ENCODE results near the gene TRUB1. TPM values are rescaled to one million over a fixed set of nuclear protein-coding genes. Genes with fewer than 3 reads are reported as not detected.
A peak's percentile ranks its signal among the peaks of the same experiment; 100 is the strongest.
"Not testable (repeated sequence)": the region's sequence is repeated elsewhere in the genome, so short reads cannot be mapped to it uniquely, and the experiment has no call there.

Gene TRUB1
- 13.5 TPM for polyA plus RNA-seq (2013, experiment 1 of 2)
- polyA plus RNA-seq (2013, experiment 2 of 2), result 14.5 TPM

- peak within 1 kb of the TSS; percentile 91 to 95 for H3K4me3 ChIP-seq (ENCODE audit: insufficient read depth in 1 of 2, low read depth in 1 of 2, low read length in 2 of 2)
- no peak within 1 kb of the TSS for H2BK120ac ChIP-seq (ENCODE audit: low read depth, low read length)
- H3K27me3 ChIP-seq (ENCODE audit: control insufficient read depth in 1 of 2, insufficient read depth in 1 of 2, low read length in 2 of 2), result no peaks in the 10 kb centered on the region
- H3K4ac ChIP-seq (ENCODE audit: low read depth in 1 of 2, low read length in 2 of 2), result peak within 1 kb of the TSS; percentile 58 to 95
- H2AK5ac ChIP-seq (ENCODE audit: low read length, severe bottlenecking), result no peak within 1 kb of the TSS
- H2BK12ac ChIP-seq (ENCODE audit: low read length in 2 of 2), result peak within 1 kb of the TSS in 1 of 2 experiments; percentile 54
- H4K91ac ChIP-seq (ENCODE audit: low read length), result peak within 1 kb of the TSS; percentile 40
- no peaks in the 10 kb centered on the region for H3K9me3 ChIP-seq (ENCODE audit: control insufficient read depth, low read length)
- H3K4me2 ChIP-seq (ENCODE audit: low read length, poor library complexity, severe bottlenecking), result peak within 1 kb of the TSS; percentile 38
- under 1% methylated on average over 45 of the region's 46 CpGs for WGBS
- H3K9ac ChIP-seq (ENCODE audit: low read length), result peak within 1 kb of the TSS; percentile 96
- peak within 1 kb of the TSS; percentile 78 for H2AFZ ChIP-seq (ENCODE audit: low read depth, low read length)
- peak within 1 kb of the TSS in 1 of 2 experiments; percentile 89 for H3K14ac ChIP-seq (ENCODE audit: low read length in 2 of 2)
- H3K23ac ChIP-seq (ENCODE audit: low read length in 2 of 2), result peak within 1 kb of the TSS in 1 of 2 experiments; percentile 81
- H3K18ac ChIP-seq (ENCODE audit: low read depth in 1 of 2, low read length in 2 of 2), result peak within 1 kb of the TSS; percentile 94 to 98
- peaks cover 3% of the 10 kb centered on the region for H3K4me1 ChIP-seq (ENCODE audit: control insufficient read depth, insufficient read depth, low read depth, low read length)
- H4K8ac ChIP-seq (ENCODE audit: low read length), result peak within 1 kb of the TSS; percentile 93
- H3K36me3 ChIP-seq (ENCODE audit: control insufficient read depth in 1 of 2, insufficient read depth in 2 of 2, low read depth in 1 of 2, low read length in 2 of 2), result peaks cover 7 to 13% of the 10 kb centered on the region in 2 experiments
- H2BK15ac ChIP-seq (ENCODE audit: low read depth, poor library complexity, severe bottlenecking), result no peak within 1 kb of the TSS
- peak within 1 kb of the TSS; percentile 66 for H2BK5ac ChIP-seq (ENCODE audit: low read depth, low read length, poor library complexity, severe bottlenecking)
- DNase-seq, result peak; percentile 97
- H3K79me1 ChIP-seq (replicated peaks; ENCODE audit: low read length, poor library complexity, severe bottlenecking), result peaks cover 11% of the 10 kb centered on the region
- peak within 1 kb of the TSS; percentile 40 for H3K27ac ChIP-seq (ENCODE audit: low read length, poor library complexity, severe bottlenecking)
Measured at GRCh38 chr10:114937962-114938855, at the start of gene TRUB1. Gene TRUB1, plus strand, starts transcription at chr10:114938195. Its CDS starts 59 bp downstream, at chr10:114938254.

DNA sequence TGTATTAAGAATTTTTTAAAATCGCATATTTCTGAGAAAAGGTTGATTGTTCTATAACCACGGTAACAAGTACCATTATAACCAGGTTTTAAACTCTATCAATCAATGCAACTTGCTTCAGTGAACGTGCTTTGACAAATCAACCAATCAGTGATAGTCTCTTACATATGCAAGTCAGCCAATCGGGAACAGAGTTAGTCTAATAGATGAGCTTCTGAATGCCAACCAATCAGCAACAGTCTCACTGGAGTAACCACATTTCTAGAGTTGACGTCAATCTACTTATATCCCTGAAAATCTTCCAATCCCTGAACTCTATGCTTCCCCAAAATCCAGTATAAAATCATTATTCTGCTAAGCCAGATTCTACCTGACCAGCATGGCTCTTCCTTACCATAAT lies 44.7 kb upstream of the TRUB1 start:
- Histone ChIP-seq H3K9ac (ENCODE audit: low read length) (no peak overlapping the region), H4K91ac (ENCODE audit: low read length) (no peak overlapping the region), H3K27me3 (ENCODE audit: control insufficient read depth in 1 of 2, insufficient read depth in 1 of 2, low read length in 2 of 2) (no peaks in the 10 kb centered on the region), H2BK120ac (ENCODE audit: low read depth, low read length) (no peak overlapping the region), H3K4me3 (ENCODE audit: insufficient read depth in 1 of 2, low read depth in 1 of 2, low read length in 2 of 2) (no peak overlapping the region), H3K36me3 (ENCODE audit: control insufficient read depth in 1 of 2, insufficient read depth in 2 of 2, low read depth in 1 of 2, low read length in 2 of 2) (no peaks in the 10 kb centered on the region), H2AK5ac (ENCODE audit: low read length, severe bottlenecking) (no peak overlapping the region), H4K8ac (ENCODE audit: low read length) (no peak overlapping the region), H3K4ac (ENCODE audit: low read depth in 1 of 2, low read length in 2 of 2) (no peak overlapping the region), H2BK15ac (ENCODE audit: low read depth, poor library complexity, severe bottlenecking) (no peak overlapping the region), H2BK12ac (ENCODE audit: low read length in 2 of 2) (no peak overlapping the region), H3K9me3 (ENCODE audit: control insufficient read depth, low read length) (no peaks in the 10 kb centered on the region), H3K14ac (ENCODE audit: low read length in 2 of 2) (no peak overlapping the region), H3K27ac (ENCODE audit: low read length, poor library complexity, severe bottlenecking) (no peak overlapping the region), H3K4me1 (ENCODE audit: control insufficient read depth, insufficient read depth, low read depth, low read length) (no peaks in the 10 kb centered on the region), H3K18ac (ENCODE audit: low read depth in 1 of 2, low read length in 2 of 2) (no peak overlapping the region), H3K79me1 (replicated peaks; ENCODE audit: low read length, poor library complexity, severe bottlenecking) (no peaks in the 10 kb centered on the region), H2AFZ (ENCODE audit: low read depth, low read length) (no peak overlapping the region), H3K4me2 (ENCODE audit: low read length, poor library complexity, severe bottlenecking) (no peak overlapping the region), H3K23ac (ENCODE audit: low read length in 2 of 2) (no peak overlapping the region), H2BK5ac (ENCODE audit: low read depth, low read length, poor library complexity, severe bottlenecking) (no peak overlapping the region)
- 96% methylated on average over 5 of the region's 5 CpGs for WGBS
- DNase-seq, result no peak

GRCh38 chr10:114894911-114895310 lies 43.1 kb upstream of the TRUB1 start:
- no peak overlapping the region for H2BK15ac ChIP-seq (ENCODE audit: low read depth, poor library complexity, severe bottlenecking)
- no peak overlapping the region for H2AK5ac ChIP-seq (ENCODE audit: low read length, severe bottlenecking)
- no peak overlapping the region for H3K4me3 ChIP-seq (ENCODE audit: insufficient read depth in 1 of 2, low read depth in 1 of 2, low read length in 2 of 2)
- no peaks in the 10 kb centered on the region for H3K36me3 ChIP-seq (ENCODE audit: control insufficient read depth in 1 of 2, insufficient read depth in 2 of 2, low read depth in 1 of 2, low read length in 2 of 2)
- H2BK120ac ChIP-seq (ENCODE audit: low read depth, low read length), result no peak overlapping the region
- no peaks in the 10 kb centered on the region for H3K9me3 ChIP-seq (ENCODE audit: control insufficient read depth, low read length)
- H3K27ac ChIP-seq (ENCODE audit: low read length, poor library complexity, severe bottlenecking), result no peak overlapping the region
- no peak overlapping the region for H3K18ac ChIP-seq (ENCODE audit: low read depth in 1 of 2, low read length in 2 of 2)
- no peaks in the 10 kb centered on the region for H3K79me1 ChIP-seq (replicated peaks; ENCODE audit: low read length, poor library complexity, severe bottlenecking)
- no peaks in the 10 kb centered on the region for H3K4me1 ChIP-seq (ENCODE audit: control insufficient read depth, insufficient read depth, low read depth, low read length)
- H4K8ac ChIP-seq (ENCODE audit: low read length), result no peak overlapping the region
- H3K9ac ChIP-seq (ENCODE audit: low read length), result no peak overlapping the region
- no peak overlapping the region for H3K4ac ChIP-seq (ENCODE audit: low read depth in 1 of 2, low read length in 2 of 2)
- no peak overlapping the region for H2BK12ac ChIP-seq (ENCODE audit: low read length in 2 of 2)
- no peak for DNase-seq
- no peak overlapping the region for H4K91ac ChIP-seq (ENCODE audit: low read length)
- H3K23ac ChIP-seq (ENCODE audit: low read length in 2 of 2), result no peak overlapping the region
- H3K27me3 ChIP-seq (ENCODE audit: control insufficient read depth in 1 of 2, insufficient read depth in 1 of 2, low read length in 2 of 2), result no peaks in the 10 kb centered on the region
- H2BK5ac ChIP-seq (ENCODE audit: low read depth, low read length, poor library complexity, severe bottlenecking), result no peak overlapping the region
- no peak overlapping the region for H2AFZ ChIP-seq (ENCODE audit: low read depth, low read length)
- no peak overlapping the region for H3K4me2 ChIP-seq (ENCODE audit: low read length, poor library complexity, severe bottlenecking)
- no peak overlapping the region for H3K14ac ChIP-seq (ENCODE audit: low read length in 2 of 2)

GRCh38 chr10:114897011-114897410 lies 41.0 kb upstream of the TRUB1 start:
- H2BK12ac ChIP-seq (ENCODE audit: low read length in 2 of 2); H3K36me3 ChIP-seq (ENCODE audit: control insufficient read depth in 1 of 2, insufficient read depth in 2 of 2, low read depth in 1 of 2, low read length in 2 of 2); H3K27ac ChIP-seq (ENCODE audit: low read length, poor library complexity, severe bottlenecking); H3K9ac ChIP-seq (ENCODE audit: low read length); H3K79me1 ChIP-seq (replicated peaks; ENCODE audit: low read length, poor library complexity, severe bottlenecking); H2AFZ ChIP-seq (ENCODE audit: low read depth, low read length); H3K27me3 ChIP-seq (ENCODE audit: control insufficient read depth in 1 of 2, insufficient read depth in 1 of 2, low read length in 2 of 2); H2BK120ac ChIP-seq (ENCODE audit: low read depth, low read length); H3K14ac ChIP-seq (ENCODE audit: low read length in 2 of 2); H3K23ac ChIP-seq (ENCODE audit: low read length in 2 of 2); H3K9me3 ChIP-seq (ENCODE audit: control insufficient read depth, low read length); H2BK15ac ChIP-seq (ENCODE audit: low read depth, poor library complexity, severe bottlenecking); H3K4ac ChIP-seq (ENCODE audit: low read depth in 1 of 2, low read length in 2 of 2); H3K4me1 ChIP-seq (ENCODE audit: control insufficient read depth, insufficient read depth, low read depth, low read length); H3K4me3 ChIP-seq (ENCODE audit: insufficient read depth in 1 of 2, low read depth in 1 of 2, low read length in 2 of 2); H2AK5ac ChIP-seq (ENCODE audit: low read length, severe bottlenecking); DNase-seq; H4K91ac ChIP-seq (ENCODE audit: low read length); H3K18ac ChIP-seq (ENCODE audit: low read depth in 1 of 2, low read length in 2 of 2); H4K8ac ChIP-seq (ENCODE audit: low read length); H2BK5ac ChIP-seq (ENCODE audit: low read depth, low read length, poor library complexity, severe bottlenecking); H3K4me2 ChIP-seq (ENCODE audit: low read length, poor library complexity, severe bottlenecking): not testable (repeated sequence)
- 87% methylated on average over 5 of the region's 6 CpGs for WGBS

Data from mesenchymal stem cell (in vitro differentiated cells and primary cell).